H1 (cell line): ENCODE results near the gene NGFR.

Source experiments
- ATF2 ChIP-seq: IDR thresholded peaks from 2 replicates; pipeline ENCODE4 v1.6.1; 2012; ENCODE audit warnings: low read length, inconsistent platforms
- BACH1 ChIP-seq: IDR thresholded peaks from 2 replicates; pipeline ENCODE4 v1.6.1; 2012; ENCODE audit warnings: low read length, improper control_type of control experiment
- CTCF ChIP-seq, 3 experiments: IDR thresholded peaks; 1 replicate in 2 of 3; 2 replicates in 1 of 3; pipeline versions ENCODE4 v1.5.1 to v1.6.1; 2011; ENCODE audit warnings: low read length in 3 of 3, mild to moderate bottlenecking in 3 of 3, inconsistent platforms in 2 of 3, low read depth in 1 of 3, moderate library complexity in 1 of 3; ENCODE audit not compliant: insufficient read depth in 1 of 3; ENCODE audit errors: control extremely low read depth in 1 of 3
- EP300 ChIP-seq, 2 experiments: IDR thresholded peaks; 1 replicate in 1 of 2; 2 replicates in 1 of 2; pipeline ENCODE4 v1.6.1; 2011 to 2012; ENCODE audit warnings: low read depth in 2 of 2, low read length in 2 of 2, mild to moderate bottlenecking in 2 of 2, borderline replicate concordance in 1 of 2, inconsistent platforms in 1 of 2, moderate library complexity in 1 of 2
- MAX ChIP-seq: IDR thresholded peaks from 2 replicates; pipeline ENCODE4 v1.6.1; 2012; ENCODE audit warnings: inconsistent platforms
- POLR2A ChIP-seq, 2 experiments: IDR thresholded peaks; 1 replicate in 1 of 2; 2 replicates in 1 of 2; pipeline ENCODE4 v1.6.1; 2011; ENCODE audit warnings: low read depth in 2 of 2, low read length in 2 of 2, mild to moderate bottlenecking in 2 of 2; ENCODE audit errors: control extremely low read depth in 1 of 2
- POLR2AphosphoS5 ChIP-seq: IDR thresholded peaks from 2 replicates; pipeline ENCODE4 v1.6.1; 2011; ENCODE audit warnings: low read depth, low read length
- RFX5 ChIP-seq: IDR thresholded peaks from 2 replicates; pipeline ENCODE4 v1.6.1; 2011; ENCODE audit warnings: low read depth, low read length, improper control_type of control experiment, borderline replicate concordance
- TAF1 ChIP-seq: IDR thresholded peaks from 2 replicates; pipeline ENCODE4 v1.6.1; 2011; ENCODE audit warnings: mild to moderate bottlenecking, low read depth, low read length

GRCh38 chr17:49552070-49552751, 57.1 kb downstream of the NGFR start:
- TF ChIP-seq CTCF (IDR thresholded peaks at IDR 0.05; ENCODE audit: control extremely low read depth in 1 of 3, insufficient read depth in 1 of 3, low read depth in 1 of 3, low read length in 3 of 3) (no peak), POLR2A (IDR thresholded peaks at IDR 0.05; ENCODE audit: control extremely low read depth in 1 of 2, low read depth in 2 of 2, low read length in 2 of 2) (no peak), BACH1 (no peak), MAX (no peak), RFX5 (no peak), ATF2 (no peak), EP300 (IDR thresholded peaks at IDR 0.05; ENCODE audit: borderline replicate concordance in 1 of 2, low read depth in 2 of 2, low read length in 2 of 2) (no peak), POLR2AphosphoS5 (no peak), TAF1 (no peak)
